A549 (cell line): ENCODE data around the gene MPPED1. TPM values are rescaled to one million over a fixed set of nuclear protein-coding genes. Genes with fewer than 3 reads are reported as not detected.

Source experiments
- ATAC-seq, 2 experiments: fragments of 200-7000 bp in 1 of 2; fragments of >200 bp in 1 of 2; cut with Nextera tagmentation in 1 of 2; cut with Tn5 transposase in 1 of 2; 3 replicates each; pipeline versions ENCODE4 v1.8.0 to v1.9.1; 2018 to 2020; ENCODE audit warnings: mild to moderate bottlenecking in 1 of 2, moderate library complexity in 1 of 2
- CTCF ChIA-PET: fragments of 300-600 bp; sonication (Branson Sonifier 250); formaldehyde crosslinking; extraction: SDS; loops from one replicate; lab custom pipeline; 2021; ENCODE audit warnings: antibody characterized with exemption, inconsistent platforms; lab: Yijun Ruan, JAX
- POLR2A ChIA-PET: fragments of 350-600 bp; formaldehyde crosslinking; extraction: SDS; loops from one replicate; lab custom pipeline; 2021; ENCODE audit warnings: antibody characterized with exemption, inconsistent platforms; lab: Yijun Ruan, JAX
- DNase-seq, 2 experiments: peaks; one replicate each; pipeline versions ENCODE4 v3.0.0 to v3.0.0-alpha.2; 2011 to 2016; ENCODE audit warnings: low read depth in 1 of 2, low spot score in 1 of 2
- FAIRE-seq: peaks from 2 replicates; lab custom pipeline; 2011; peaks lifted over from hg19 to GRCh38; lab: Jason Lieb, UNC
- H3K27ac ChIP-seq, 2 experiments: fragments of >200 bp; sonication (Bioruptor Twin); formaldehyde crosslinking; 3 replicates each; pipeline ENCODE4 v1.5.1; 2016 to 2017
- H3K4me1 ChIP-seq: fragments of >200 bp; sonication (Bioruptor Twin); formaldehyde crosslinking; 3 replicates; pipeline ENCODE4 v1.6.1; 2016
- H3K4me2 ChIP-seq: fragments of >200 bp; sonication (Bioruptor Twin); formaldehyde crosslinking; 3 replicates; pipeline ENCODE4 v1.6.1; 2016
- H3K4me3 ChIP-seq: fragments of >200 bp; sonication (Bioruptor Twin); formaldehyde crosslinking; 3 replicates; pipeline ENCODE4 v1.5.1; 2016
- H3K9me3 ChIP-seq: fragments of >200 bp; sonication (Bioruptor Twin); formaldehyde crosslinking; 3 replicates; pipeline ENCODE4 v1.6.1; 2016
- ATOH8 ChIP-seq: fragments of 250-450 bp; sonication (Bioruptor Pico); IDR thresholded peaks from 2 replicates; pipeline ENCODE4 v1.5.0; 2020; ENCODE audit warnings: low read depth, mild to moderate bottlenecking, moderate library complexity
- BCL3 ChIP-seq: fragments of >200 bp; sonication (Bioruptor Twin); formaldehyde crosslinking; IDR thresholded peaks from 3 replicates; pipeline ENCODE4 v1.6.1; 2016
- BHLHE40 ChIP-seq: IDR thresholded peaks from 2 replicates; pipeline ENCODE4 v1.6.1; 2012; ENCODE audit warnings: low read depth, low read length, inconsistent platforms
- CBX2 ChIP-seq: fragments of 200-600 bp; sonication (generic); IDR thresholded peaks from 2 replicates; pipeline ENCODE4 v1.6.1; 2016; ENCODE audit warnings: low read depth, mild to moderate bottlenecking, borderline replicate concordance
- CEBPB ChIP-seq, 2 experiments: fragments of >200 bp in 1 of 2; sonication (Bioruptor Twin) in 1 of 2; formaldehyde crosslinking in 1 of 2; IDR thresholded peaks; 2 replicates each; pipeline ENCODE4 v1.6.1; 2012 to 2016
- CHD2 ChIP-seq: fragments of 150-350 bp; IDR thresholded peaks from 2 replicates; pipeline ENCODE4 v1.6.1; 2014; ENCODE audit warnings: low read length; ENCODE audit not compliant: partially characterized antibody
- EHF ChIP-seq: fragments of 250-450 bp; sonication (Bioruptor Pico); IDR thresholded peaks from 2 replicates; pipeline ENCODE4 v1.5.0; 2020; ENCODE audit warnings: mild to moderate bottlenecking
- FOXS1 ChIP-seq: fragments of 250-450 bp; sonication (Bioruptor Pico); IDR thresholded peaks from 2 replicates; pipeline ENCODE4 v1.5.0; 2020; ENCODE audit warnings: mild to moderate bottlenecking, moderate library complexity
- HDAC2 ChIP-seq: fragments of 200-600 bp; sonication (generic); IDR thresholded peaks from 2 replicates; pipeline ENCODE4 v1.6.1; 2016
- HMGXB4 ChIP-seq: fragments of 250-450 bp; sonication (Bioruptor Pico); IDR thresholded peaks from 2 replicates; pipeline ENCODE4 v1.5.0; 2021; ENCODE audit warnings: mild to moderate bottlenecking, moderate library complexity, borderline replicate concordance
- HOXA7 ChIP-seq: fragments of 250-450 bp; sonication (Bioruptor Pico); IDR thresholded peaks from 2 replicates; pipeline ENCODE4 v1.5.0; 2020; ENCODE audit warnings: mild to moderate bottlenecking, moderate library complexity
- KDM1A ChIP-seq: fragments of 200-600 bp; sonication (generic); IDR thresholded peaks from 2 replicates; pipeline ENCODE4 v1.6.1; 2016; ENCODE audit warnings: low read depth, mild to moderate bottlenecking
- MAFK ChIP-seq: fragments of 450-650 bp; IDR thresholded peaks from 2 replicates; pipeline ENCODE4 v1.6.1; 2014; ENCODE audit not compliant: partially characterized antibody
- MAX ChIP-seq: IDR thresholded peaks from 2 replicates; pipeline ENCODE4 v1.6.1; 2012
- MAZ ChIP-seq: fragments of 150-350 bp; IDR thresholded peaks from 2 replicates; pipeline ENCODE4 v1.6.1; 2014; ENCODE audit warnings: antibody characterized with exemption, low read depth, low read length, borderline replicate concordance
- PBX3 ChIP-seq: IDR thresholded peaks from 2 replicates; pipeline ENCODE4 v1.6.1; 2012
- RARB ChIP-seq: fragments of 250-450 bp; sonication (Bioruptor Pico); IDR thresholded peaks from 2 replicates; pipeline ENCODE4 v1.8.0; 2021; ENCODE audit warnings: mild to moderate bottlenecking, moderate library complexity
- RCOR1 ChIP-seq: fragments of 150-350 bp; IDR thresholded peaks from 2 replicates; pipeline ENCODE4 v1.6.1; 2014; ENCODE audit warnings: antibody characterized with exemption, low read length, low read depth
- RNF2 ChIP-seq: fragments of 200-600 bp; sonication (generic); IDR thresholded peaks from 2 replicates; pipeline ENCODE4 v1.6.1; 2016; ENCODE audit warnings: low read depth, mild to moderate bottlenecking, antibody characterized with exemption, moderate library complexity, borderline replicate concordance
- TP53 ChIP-seq: fragments of 250-450 bp; sonication (Bioruptor Pico); IDR thresholded peaks from 2 replicates; pipeline ENCODE4 v1.5.0; 2021; ENCODE audit warnings: mild to moderate bottlenecking, moderate library complexity
- ZC3H11A ChIP-seq: fragments of 450-650 bp; IDR thresholded peaks from 2 replicates; pipeline ENCODE4 v1.6.1; 2014; ENCODE audit warnings: antibody characterized with exemption, mild to moderate bottlenecking
- ZFP36 ChIP-seq: fragments of 450-650 bp; IDR thresholded peaks from 2 replicates; pipeline ENCODE4 v1.6.1; 2014; ENCODE audit warnings: borderline replicate concordance; ENCODE audit not compliant: partially characterized antibody
- ZNF302 ChIP-seq: fragments of 250-450 bp; sonication (Bioruptor Pico); IDR thresholded peaks from 2 replicates; pipeline ENCODE4 v1.9.0; 2021; ENCODE audit warnings: inconsistent platforms, mild to moderate bottlenecking, moderate library complexity
- WGBS: methylation state at CpG from one replicate; pipeline ENCODE4 v1.1.6; 2017; ENCODE audit errors: missing lambda C conversion rate; 5-methylcytosine and 5-hydroxymethylcytosine counted together
- polyA plus RNA-seq, 4 experiments: library from polyadenylated mRNA; depleted of rRNA in 3 of 4; stranded (reverse); fragments of >200 nt; fragmentation: RNase III in 1 of 4; extraction: RNeasy Plus Mini Kit Qiagen cat#74134 plus additional on column Dnase treatment in 1 of 4; gene quantifications; 2 replicates in 3 of 4; 3 replicates in 1 of 4; pipeline ENCODE4 v1.2.3, GENCODE V29; 2011 to 2017
- TF ChIP-seq, protein P1 (sequence below): fragments of >200 bp; sonication (Bioruptor Twin); formaldehyde crosslinking; IDR thresholded peaks from 3 replicates; pipeline ENCODE4 v1.5.1; 2016
- TF ChIP-seq, protein P2 (sequence below): IDR thresholded peaks from 2 replicates; pipeline ENCODE4 v1.6.1; 2012; ENCODE audit warnings: low read depth, borderline replicate concordance
- TF ChIP-seq, protein P3 (sequence below): fragments of >200 bp; sonication (Bioruptor Twin); formaldehyde crosslinking; IDR thresholded peaks from 2 replicates; pipeline ENCODE4 v1.6.1; 2016
- TF ChIP-seq, protein P4 (sequence below): fragments of 150-350 bp; IDR thresholded peaks from 2 replicates; pipeline ENCODE4 v1.6.1; 2014; ENCODE audit warnings: low read depth, mild to moderate bottlenecking, low read length

Gene MPPED1
- polyA plus RNA-seq, 2 of the 4 experiments (the other 2 are of a cell fraction): not detected

DNA sequence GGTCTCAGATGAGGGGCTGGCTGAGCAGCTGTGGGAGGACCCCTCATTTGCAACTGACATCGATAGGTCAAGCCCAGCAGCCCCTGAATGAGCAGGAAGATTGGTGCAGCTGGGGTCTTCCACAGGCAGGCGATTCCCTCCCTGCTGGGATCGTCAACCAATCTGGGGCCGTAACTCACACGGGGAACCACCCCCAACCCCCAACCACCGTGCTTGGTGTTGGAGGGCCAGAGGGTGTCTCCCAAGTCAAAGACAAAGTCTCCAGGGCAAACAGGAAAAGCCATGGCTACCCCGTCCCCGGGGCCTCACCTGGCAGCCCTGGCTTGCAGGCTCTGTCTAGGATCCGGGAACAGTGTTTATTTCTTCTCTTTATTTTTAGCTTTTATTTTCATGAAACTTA is 41.8 kb upstream of the MPPED1 start:
- DNase-seq (no peak), ATAC-seq (no peak), FAIRE-seq (no peak)
- ChIA-PET CTCF (interaction anchor here (0.7 to 1.5 kb wide), 5 partner anchors 15 to 456 kb away, joined by 3 to 4 read pairs (median 3); no protein-coding TSS in a partner anchor), POLR2A (no interaction called here)
- no peak for TF ChIP-seq RCOR1
- no peak for TF ChIP-seq MAZ
- TF ChIP-seq ZNF302 (CRISPR knock-in tag): no peak
- no peak for TF ChIP-seq BHLHE40
- TF ChIP-seq CEBPB (IDR thresholded peaks at IDR 0.05): no peak
- TF ChIP-seq HOXA7 (CRISPR knock-in tag): no peak
- no peak for TF ChIP-seq PBX3
- TF ChIP-seq, protein P1, sequence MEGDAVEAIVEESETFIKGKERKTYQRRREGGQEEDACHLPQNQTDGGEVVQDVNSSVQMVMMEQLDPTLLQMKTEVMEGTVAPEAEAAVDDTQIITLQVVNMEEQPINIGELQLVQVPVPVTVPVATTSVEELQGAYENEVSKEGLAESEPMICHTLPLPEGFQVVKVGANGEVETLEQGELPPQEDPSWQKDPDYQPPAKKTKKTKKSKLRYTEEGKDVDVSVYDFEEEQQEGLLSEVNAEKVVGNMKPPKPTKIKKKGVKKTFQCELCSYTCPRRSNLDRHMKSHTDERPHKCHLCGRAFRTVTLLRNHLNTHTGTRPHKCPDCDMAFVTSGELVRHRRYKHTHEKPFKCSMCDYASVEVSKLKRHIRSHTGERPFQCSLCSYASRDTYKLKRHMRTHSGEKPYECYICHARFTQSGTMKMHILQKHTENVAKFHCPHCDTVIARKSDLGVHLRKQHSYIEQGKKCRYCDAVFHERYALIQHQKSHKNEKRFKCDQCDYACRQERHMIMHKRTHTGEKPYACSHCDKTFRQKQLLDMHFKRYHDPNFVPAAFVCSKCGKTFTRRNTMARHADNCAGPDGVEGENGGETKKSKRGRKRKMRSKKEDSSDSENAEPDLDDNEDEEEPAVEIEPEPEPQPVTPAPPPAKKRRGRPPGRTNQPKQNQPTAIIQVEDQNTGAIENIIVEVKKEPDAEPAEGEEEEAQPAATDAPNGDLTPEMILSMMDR: no peak
- no peak for TF ChIP-seq TP53 (CRISPR knock-in tag)
- TF ChIP-seq, protein P2, sequence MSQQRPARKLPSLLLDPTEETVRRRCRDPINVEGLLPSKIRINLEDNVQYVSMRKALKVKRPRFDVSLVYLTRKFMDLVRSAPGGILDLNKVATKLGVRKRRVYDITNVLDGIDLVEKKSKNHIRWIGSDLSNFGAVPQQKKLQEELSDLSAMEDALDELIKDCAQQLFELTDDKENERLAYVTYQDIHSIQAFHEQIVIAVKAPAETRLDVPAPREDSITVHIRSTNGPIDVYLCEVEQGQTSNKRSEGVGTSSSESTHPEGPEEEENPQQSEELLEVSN: no peak
- TF ChIP-seq CHD2: no peak
- no peak for TF ChIP-seq RARB (CRISPR knock-in tag)
- TF ChIP-seq RNF2: no peak
- no peak for TF ChIP-seq BCL3
- no peak for TF ChIP-seq ATOH8 (CRISPR knock-in tag)
- TF ChIP-seq FOXS1: no peak
- TF ChIP-seq MAFK: no peak
- TF ChIP-seq HDAC2: no peak
- TF ChIP-seq, protein P3, sequence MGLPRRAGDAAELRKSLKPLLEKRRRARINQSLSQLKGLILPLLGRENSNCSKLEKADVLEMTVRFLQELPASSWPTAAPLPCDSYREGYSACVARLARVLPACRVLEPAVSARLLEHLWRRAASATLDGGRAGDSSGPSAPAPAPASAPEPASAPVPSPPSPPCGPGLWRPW: no peak
- TF ChIP-seq, protein P4, sequence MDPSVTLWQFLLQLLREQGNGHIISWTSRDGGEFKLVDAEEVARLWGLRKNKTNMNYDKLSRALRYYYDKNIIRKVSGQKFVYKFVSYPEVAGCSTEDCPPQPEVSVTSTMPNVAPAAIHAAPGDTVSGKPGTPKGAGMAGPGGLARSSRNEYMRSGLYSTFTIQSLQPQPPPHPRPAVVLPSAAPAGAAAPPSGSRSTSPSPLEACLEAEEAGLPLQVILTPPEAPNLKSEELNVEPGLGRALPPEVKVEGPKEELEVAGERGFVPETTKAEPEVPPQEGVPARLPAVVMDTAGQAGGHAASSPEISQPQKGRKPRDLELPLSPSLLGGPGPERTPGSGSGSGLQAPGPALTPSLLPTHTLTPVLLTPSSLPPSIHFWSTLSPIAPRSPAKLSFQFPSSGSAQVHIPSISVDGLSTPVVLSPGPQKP: no peak
- WGBS: 50% methylated on average over 8 of the region's 9 CpGs
- Histone ChIP-seq H3K9me3 (no peaks in the 10 kb centered on the region), H3K27ac (no peak overlapping the region), H3K4me3 (no peak overlapping the region), H3K4me1 (no peaks in the 10 kb centered on the region), H3K4me2 (no peak overlapping the region)

DNA sequence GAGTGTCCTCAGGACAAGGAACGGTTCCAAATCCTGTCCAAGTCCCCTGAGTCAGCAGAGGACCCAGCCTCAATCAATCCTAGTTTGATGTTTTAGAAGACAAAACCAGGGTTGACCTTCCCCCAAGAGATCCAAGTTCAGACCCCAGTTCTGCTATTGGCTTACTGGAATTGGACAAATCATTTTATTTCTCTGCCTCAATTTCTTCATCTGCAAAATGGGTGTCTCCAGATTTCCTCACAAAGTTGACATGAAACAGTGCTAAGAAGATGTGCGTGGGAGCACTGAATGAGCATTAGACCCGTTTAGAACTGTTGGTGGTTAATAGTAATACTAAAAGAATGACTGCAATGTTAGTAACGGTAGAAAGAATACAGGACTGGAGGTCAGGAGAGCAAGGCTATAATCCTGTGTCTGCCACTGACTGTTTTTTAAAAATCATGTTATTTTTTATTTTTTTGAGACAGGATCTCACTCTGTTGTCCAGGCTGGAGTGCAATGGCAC is 35.8 kb upstream of the MPPED1 start:
- no peak for FAIRE-seq
- Histone ChIP-seq H3K4me2 (no peak overlapping the region), H3K4me1 (no peaks in the 10 kb centered on the region), H3K4me3 (no peak overlapping the region), H3K27ac (no peak overlapping the region), H3K9me3 (no peaks in the 10 kb centered on the region)
- CTCF ChIA-PET: no interaction called here
- no peak for DNase-seq
- TF ChIP-seq ZC3H11A (no peak), PBX3 (no peak), HMGXB4 (CRISPR knock-in tag) (no peak), MAX (no peak), ZFP36 (no peak), EHF (CRISPR knock-in tag) (no peak), KDM1A (no peak), CBX2 (no peak)
- TF ChIP-seq, protein P2: no peak
- no peak for ATAC-seq
- POLR2A ChIA-PET: no interaction called here
- WGBS: 25% methylated on average over 4 of the region's 4 CpGs
